ENCODE measurements around the gene CCDC175. TPM values are rescaled to one million over a fixed set of nuclear protein-coding genes. Genes with fewer than 3 reads are reported as not detected.

CCDC175 gene
- total and polyA plus RNA-seq, 7 donors, result not detected

DNA sequence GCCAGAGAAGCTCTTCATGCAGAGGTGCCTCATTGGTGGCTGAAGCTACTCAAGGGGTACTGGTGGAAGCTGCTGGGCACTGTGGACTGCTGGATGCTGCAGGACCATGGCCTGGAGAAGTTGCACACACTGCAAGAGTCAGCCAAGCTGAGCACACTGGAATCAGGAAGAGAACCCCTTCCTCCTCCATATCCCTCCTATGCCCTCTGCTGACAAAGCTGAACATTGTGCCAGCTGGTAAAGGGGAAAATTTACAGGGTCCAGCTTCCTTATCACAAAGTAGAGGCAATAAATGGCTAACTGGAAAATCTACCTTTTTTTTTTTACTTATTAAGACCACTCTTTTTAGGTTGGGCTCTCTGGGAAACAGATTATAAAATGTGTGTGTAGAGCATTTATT is 6.5 kb downstream of the CCDC175 start:
- no peak for TF ChIP-seq CTCF (IDR thresholded peaks at IDR 0.05)
- intact Hi-C loops (cut with DNase I), result no loop called here
- Histone ChIP-seq H3K27ac (no peak overlapping the region), H3K9me3 (no peaks in the 10 kb centered on the region), H3K36me3 (no peaks in the 10 kb centered on the region), H3K27me3 (no peaks in the 10 kb centered on the region), H3K4me3 (no peak overlapping the region), H3K4me1 (no peaks in the 10 kb centered on the region)
- no peak for DNase-seq

- Histone ChIP-seq H3K9me3 (no peaks in the 10 kb centered on the region), H3K27ac (no peak overlapping the region), H3K36me3 (no peaks in the 10 kb centered on the region), H3K27me3 (no peaks in the 10 kb centered on the region), H3K4me3 (no peak overlapping the region), H3K4me1 (no peaks in the 10 kb centered on the region)
- intact Hi-C loops (cut with DNase I), result no loop called here
- WGBS, 2 donors, result 45 to 78% methylated on average over 3 of the region's 3 CpGs
- no peak for DNase-seq
- TF ChIP-seq EP300 (IDR thresholded peaks at IDR 0.05) (no peak), POLR2A (IDR thresholded peaks at IDR 0.05) (no peak)
These were observed 9.9 kb downstream of the CCDC175 start for GRCh38 chr14:59566725-59567124.

DNA sequence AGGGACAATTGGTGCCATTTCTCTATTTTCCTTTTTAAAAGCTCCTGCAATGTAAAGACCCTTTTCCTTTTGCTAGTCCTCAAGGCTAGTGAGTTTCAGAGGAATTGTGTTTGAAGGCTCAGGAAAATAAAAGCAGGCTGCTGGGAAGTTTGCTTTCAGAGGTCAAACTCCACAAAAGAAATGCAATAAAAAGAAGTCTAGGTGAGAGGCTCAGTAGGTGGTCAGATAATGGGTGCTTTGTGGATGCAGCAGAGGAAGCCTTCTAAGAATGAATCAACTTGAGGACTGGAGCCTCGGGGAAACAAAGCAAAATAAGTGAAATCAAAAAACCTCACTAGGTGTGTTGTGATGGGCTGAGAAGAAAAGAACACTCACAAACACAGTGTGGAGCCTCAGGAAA is 10.3 kb downstream of the CCDC175 start:
- H3K4me1 ChIP-seq, result no peaks in the 10 kb centered on the region
- no peaks in the 10 kb centered on the region for H3K36me3 ChIP-seq
- H3K9me3 ChIP-seq, result no peaks in the 10 kb centered on the region
- no peak overlapping the region for H3K27ac ChIP-seq
- WGBS, 2 donors, result 7 to 59% methylated on average over 1 of the region's 1 CpG
- DNase-seq, result no peak
- H3K27me3 ChIP-seq, result no peaks in the 10 kb centered on the region
- H3K4me3 ChIP-seq, result no peak overlapping the region
- intact Hi-C loops (cut with DNase I), result no loop called here
- TF ChIP-seq EP300 (IDR thresholded peaks at IDR 0.05) (no peak), CTCF (IDR thresholded peaks at IDR 0.05) (no peak), POLR2A (IDR thresholded peaks at IDR 0.05) (no peak), POLR2AphosphoS5 (IDR thresholded peaks at IDR 0.05) (no peak)

DNA sequence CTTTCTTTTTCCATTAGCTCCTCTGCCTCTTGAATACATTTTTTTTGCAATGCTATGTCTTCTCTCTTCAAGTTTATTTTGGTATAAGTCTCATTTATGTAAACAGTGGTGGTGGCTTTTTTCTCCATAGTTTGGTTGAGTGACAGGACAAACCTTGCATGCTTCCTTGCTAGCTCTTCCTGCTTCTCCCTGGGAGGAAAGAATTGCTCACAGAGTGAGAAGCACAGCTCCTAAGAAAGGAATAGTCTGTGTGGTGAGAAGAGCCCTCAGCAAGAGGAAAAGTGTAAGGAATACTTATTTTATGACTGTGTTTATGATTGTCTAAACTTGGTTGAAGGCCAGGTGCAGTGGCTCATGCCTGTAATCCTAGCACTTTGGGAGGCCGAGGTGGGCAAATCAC is 11.5 kb downstream of the CCDC175 start:
- Histone ChIP-seq H3K9me3 (peaks cover 0 to 3% (median 0%) of the 10 kb centered on the region in 4 donors), H3K4me3 (no peak overlapping the region), H3K27ac (no peak overlapping the region), H3K27me3 (no peaks in the 10 kb centered on the region), H3K4me1 (no peaks in the 10 kb centered on the region), H3K36me3 (no peaks in the 10 kb centered on the region)
- DNase-seq, result no peak
- intact Hi-C loops (cut with DNase I), result no loop called here
- no peak for TF ChIP-seq EP300 (IDR thresholded peaks at IDR 0.05)
- TF ChIP-seq POLR2AphosphoS5 (IDR thresholded peaks at IDR 0.05), result no peak
- no peak for TF ChIP-seq POLR2A (IDR thresholded peaks at IDR 0.05)
- TF ChIP-seq CTCF (IDR thresholded peaks at IDR 0.05), result no peak
- 10 to 41% methylated on average over 1 of the region's 1 CpG for WGBS, 2 donors

DNA sequence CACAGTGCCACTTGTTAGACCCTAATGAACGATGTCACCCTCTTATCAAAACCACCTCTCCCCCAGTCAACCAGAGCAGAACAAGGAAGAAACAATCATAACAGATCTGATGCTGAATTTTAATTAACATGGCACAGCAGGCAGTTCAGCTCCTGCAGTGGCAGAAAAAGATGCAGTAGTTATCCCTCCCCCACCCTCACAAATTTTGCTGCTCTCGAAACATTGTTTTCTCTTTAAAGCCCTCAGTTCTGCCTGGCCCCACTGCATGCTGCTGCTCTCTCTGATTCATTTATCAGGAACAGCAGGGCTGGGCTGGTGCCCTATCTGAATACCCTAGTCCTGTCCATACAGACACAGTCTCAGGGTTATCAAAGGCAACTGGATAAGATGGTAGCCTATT is 12.2 kb downstream of the CCDC175 start:
- Histone ChIP-seq H3K4me1 (no peaks in the 10 kb centered on the region), H3K36me3 (no peaks in the 10 kb centered on the region)
- WGBS, 2 donors, result 13 to 43% methylated on average over 2 of the region's 2 CpGs

More for the DNA sequence above, 12.2 kb downstream of the CCDC175 start:
- intact Hi-C loops (cut with DNase I), result no loop called here
- H3K27me3 ChIP-seq, result no peaks in the 10 kb centered on the region
- H3K27ac ChIP-seq, result no peak overlapping the region
- DNase-seq, result no peak
- TF ChIP-seq POLR2A (IDR thresholded peaks at IDR 0.05) (no peak), POLR2AphosphoS5 (IDR thresholded peaks at IDR 0.05) (no peak), CTCF (IDR thresholded peaks at IDR 0.05) (no peak), EP300 (IDR thresholded peaks at IDR 0.05) (no peak)
- H3K4me3 ChIP-seq, result no peak overlapping the region
- peaks cover 0 to 3% (median 0%) of the 10 kb centered on the region in 4 donors for H3K9me3 ChIP-seq

All from sigmoid colon (tissue), 7 donors.